ENCODE measurements around the gene GREB1.

GRCh38 chr2:11514904-11515303 is 18.9 kb upstream of the GREB1 start:
- TF ChIP-seq EZH2 (IDR thresholded peaks at IDR 0.05; ENCODE audit: borderline replicate concordance, low read length) (no peak), CTCF (IDR thresholded peaks at IDR 0.05; ENCODE audit: low read length) (no peak)
